CD4-positive, alpha-beta T cell (primary cell): Measurements from ENCODE around the gene DDX5. TPM values are rescaled to one million over a fixed set of nuclear protein-coding genes. Genes with fewer than 3 reads are reported as not detected.

Experiments used
- ATAC-seq: fragments of 200-7000 bp; cut with Tn5 transposase; one replicate; pipeline ENCODE4 v1.10.0; 2022; ENCODE audit warnings: mild to moderate bottlenecking; ENCODE audit not compliant: poor library complexity
- CTCF ChIA-PET: fragments of 350-600 bp; sonication (Branson Sonifier 250); formaldehyde crosslinking; loops from one replicate; lab custom pipeline; 2021; ENCODE audit warnings: antibody characterized with exemption, inconsistent platforms; lab: Charles Lee
- POLR2A ChIA-PET: fragments of 350-600 bp; sonication (Branson Sonifier 250); formaldehyde crosslinking; loops from one replicate; lab custom pipeline; 2021; ENCODE audit warnings: antibody characterized with exemption, inconsistent platforms; lab: Charles Lee
- DNase-seq, 14 experiments: peaks; one replicate each; pipeline ENCODE4 v3.0.0-alpha.2; 2013 to 2020; ENCODE audit warnings: mixed read lengths in 2 of 14
- H3K27ac ChIP-seq, 2 donors: one replicate each; pipeline versions ENCODE4 v1.5.1 to v1.7.0; 2013; ENCODE audit warnings: low read length in 2 of 2, low read depth in 1 of 2, mild to moderate bottlenecking in 1 of 2
- H3K27me3 ChIP-seq, 2 experiments: 1 replicate in 1 of 2; 2 replicates in 1 of 2; pipeline versions ENCODE4 v1.6.1 to v1.7.0; 2013; ENCODE audit warnings: low read length in 2 of 2, control low read depth in 1 of 2, mild to moderate bottlenecking in 1 of 2, moderate library complexity in 1 of 2; ENCODE audit not compliant: insufficient read depth in 2 of 2, control insufficient read depth in 1 of 2
- H3K36me3 ChIP-seq: one replicate; pipeline ENCODE4 v1.6.1; 2013; ENCODE audit warnings: low read length, control low read depth; ENCODE audit not compliant: insufficient read depth
- H3K4me1 ChIP-seq: one replicate; pipeline ENCODE4 v1.6.1; 2013; ENCODE audit warnings: low read length, control low read depth; ENCODE audit not compliant: insufficient read depth
- H3K4me3 ChIP-seq: one replicate; pipeline ENCODE4 v1.5.1; 2013; ENCODE audit warnings: mild to moderate bottlenecking, low read length, moderate library complexity
- H3K9me3 ChIP-seq, 2 experiments: 1 replicate in 1 of 2; 2 replicates in 1 of 2; pipeline versions ENCODE4 v1.6.1 to v1.7.0; 2013; ENCODE audit warnings: low read length in 2 of 2, mild to moderate bottlenecking in 2 of 2, control low read depth in 1 of 2, moderate library complexity in 1 of 2; ENCODE audit not compliant: control insufficient read depth in 1 of 2, insufficient read depth in 1 of 2
- H3K27ac Mint-ChIP-seq: one replicate; pipeline ENCODE4 v1.8.0; 2020; ENCODE audit warnings: mixed read lengths
- H3K27me3 Mint-ChIP-seq: one replicate; pipeline ENCODE4 v1.8.0; 2021; ENCODE audit warnings: mixed read lengths
- H3K36me3 Mint-ChIP-seq: one replicate; pipeline ENCODE4 v1.8.0; 2021; ENCODE audit warnings: low read depth, mixed read lengths
- H3K4me1 Mint-ChIP-seq: one replicate; pipeline ENCODE4 v1.8.0; 2021; ENCODE audit warnings: low read depth, mixed read lengths
- H3K4me3 Mint-ChIP-seq: one replicate; pipeline ENCODE4 v1.8.0; 2020; ENCODE audit warnings: mild to moderate bottlenecking, mixed read lengths
- H3K9me3 Mint-ChIP-seq: one replicate; pipeline ENCODE4 v1.8.0; 2020; ENCODE audit warnings: mixed read lengths
- CTCF ChIP-seq: fragments of 200-600 bp; IDR thresholded peaks from one replicate; pipeline ENCODE4 v1.8.0; 2022; ENCODE audit warnings: antibody characterized with exemption, mild to moderate bottlenecking
- intact Hi-C, 2 experiments: fragments of 100-400 bp; cut with DNase I in 1 of 2; cut with micrococcal nuclease in 1 of 2; formaldehyde crosslinking; loops; one replicate each; pipeline versions ENCODE4 v1.15.1 to v1.9.0; 2023 to 2025; cut with DNase I, micrococcal nuclease
- total RNA-seq, 174 experiments: library from RNA in 2 of 174; stranded (reverse) in 2 of 174; gene quantifications; one replicate each; pipeline ENCODE4 v1.2.3 and lab custom pipeline; 2021 to 2026

Gene DDX5
- total RNA-seq, 2 experiments from 2014 or later: 2,388 to 2,534 TPM

GRCh38 chr17:64459284-64459747, 46.8 kb downstream of the DDX5 start:
- no peak overlapping the region for H3K4me3 ChIP-seq
- no peaks in the 10 kb centered on the region for H3K9me3 ChIP-seq
- Mint-ChIP-seq H3K36me3 (no peaks in the 10 kb centered on the region), H3K4me1 (peaks cover 31% of the 10 kb centered on the region), H3K27ac (no peak overlapping the region), H3K4me3 (no peak overlapping the region), H3K9me3 (no peaks in the 10 kb centered on the region), H3K27me3 (no peaks in the 10 kb centered on the region)
- no peak for TF ChIP-seq CTCF
- no peaks in the 10 kb centered on the region for H3K36me3 ChIP-seq
- DNase-seq: no peak
- POLR2A ChIA-PET: no interaction called here
- H3K27ac ChIP-seq: no peak overlapping the region
- intact Hi-C loops: no loop called here
- ATAC-seq: no peak
- H3K27me3 ChIP-seq: peaks cover 0 to 2% of the 10 kb centered on the region in 2 experiments
- peaks cover 24% of the 10 kb centered on the region for H3K4me1 ChIP-seq
- CTCF ChIA-PET: no interaction called here

- CTCF ChIA-PET: no interaction called here
- peaks cover 31% of the 10 kb centered on the region for H3K4me1 Mint-ChIP-seq
- no peaks in the 10 kb centered on the region for H3K9me3 Mint-ChIP-seq
- H3K27me3 ChIP-seq: peaks cover 0 to 2% of the 10 kb centered on the region in 2 experiments
- H3K9me3 ChIP-seq: no peaks in the 10 kb centered on the region
- H3K36me3 ChIP-seq: no peaks in the 10 kb centered on the region
- no peak overlapping the region for H3K27ac ChIP-seq
- intact Hi-C loops: no loop called here
- no peak overlapping the region for H3K27ac Mint-ChIP-seq
- no peak for ATAC-seq
- no peak for TF ChIP-seq CTCF
- POLR2A ChIA-PET: no interaction called here
- H3K4me3 ChIP-seq: no peak overlapping the region
- no peak overlapping the region for H3K4me3 Mint-ChIP-seq
- H3K36me3 Mint-ChIP-seq: no peaks in the 10 kb centered on the region
- no peaks in the 10 kb centered on the region for H3K27me3 Mint-ChIP-seq
- H3K4me1 ChIP-seq: peaks cover 24% of the 10 kb centered on the region
- no peak for DNase-seq
These were observed 47.3 kb downstream of the DDX5 start for GRCh38 chr17:64458756-64459155.

GRCh38 chr17:64457156-64457555, 48.9 kb downstream of the DDX5 start:
- H3K4me3 ChIP-seq: no peak overlapping the region
- Mint-ChIP-seq H3K9me3 (no peaks in the 10 kb centered on the region), H3K4me1 (peaks cover 31% of the 10 kb centered on the region), H3K27ac (peak overlapping the region; percentile 74), H3K4me3 (no peak overlapping the region), H3K36me3 (no peaks in the 10 kb centered on the region), H3K27me3 (no peaks in the 10 kb centered on the region)
- H3K27me3 ChIP-seq: peaks cover 0 to 1% of the 10 kb centered on the region in 2 experiments
- DNase-seq: no peak
- ATAC-seq: no peak
- POLR2A ChIA-PET: interaction anchor here (1.5 to 3.0 kb wide), 4 partner anchors 15 to 48 kb away, joined by 5 to 46 read pairs (median 16); partner anchors contain the start of genes CEP95, DDX5 and POLG2
- CTCF ChIA-PET: no interaction called here
- peaks cover 24% of the 10 kb centered on the region for H3K4me1 ChIP-seq
- H3K36me3 ChIP-seq: no peaks in the 10 kb centered on the region
- no peak for TF ChIP-seq CTCF
- H3K9me3 ChIP-seq: no peaks in the 10 kb centered on the region
- intact Hi-C loops: no loop called here
- H3K27ac ChIP-seq: no peak overlapping the region
